Measurements from ENCODE around the gene RETREG2.
"Not testable (repeated sequence)": the region's sequence is repeated elsewhere in the genome, so short reads cannot be mapped to it uniquely, and the experiment has no call there.

RETREG2 gene

GRCh38 chr2:219198974-219199373 lies 20.9 kb downstream of the RETREG2 start:
- DNase-seq: no peak

- DNase-seq: no peak
Observed at GRCh38 chr2:219199470-219200211, 21.6 kb downstream of the RETREG2 start.

- not testable (repeated sequence) for DNase-seq
Observed at GRCh38 chr2:219200502-219201326, 22.6 kb downstream of the RETREG2 start.

- DNase-seq: not testable (repeated sequence)
Observed at GRCh38 chr2:219201331-219201730, 23.3 kb downstream of the RETREG2 start.

- no peak for DNase-seq
Observed at GRCh38 chr2:219204425-219205164, 26.5 kb downstream of the RETREG2 start.

- no peak for DNase-seq
Observed at GRCh38 chr2:219205165-219205538, 27.1 kb downstream of the RETREG2 start.

- DNase-seq: no peak
Observed at GRCh38 chr2:219205981-219206327, 27.9 kb downstream of the RETREG2 start.

GRCh38 chr2:219206328-219207133 lies 28.5 kb downstream of the RETREG2 start, which contains the start of gene ZFAND2B:
ZFAND2B (plus strand) TSS chr2:219206782; CDS start chr2:219206988, 206 bp downstream.
- peak; percentile 92 for DNase-seq

- DNase-seq: no peak
Observed at GRCh38 chr2:219207134-219207883, 29.2 kb downstream of the RETREG2 start.

GRCh38 chr2:219207884-219208740 lies 30.0 kb downstream of the RETREG2 start:
- DNase-seq: no peak

- no peak for DNase-seq
Observed at GRCh38 chr2:219209236-219210195, 31.4 kb downstream of the RETREG2 start.

- DNase-seq: no peak
Observed at GRCh38 chr2:219210196-219210885, 32.3 kb downstream of the RETREG2 start.

- DNase-seq: no peak
Observed at GRCh38 chr2:219210886-219211362, 32.8 kb downstream of the RETREG2 start.

GRCh38 chr2:219213026-219213415 lies 34.9 kb downstream of the RETREG2 start:
- DNase-seq: no peak

- no peak for DNase-seq
Observed at GRCh38 chr2:219213486-219214071, 35.5 kb downstream of the RETREG2 start.

GRCh38 chr2:219214141-219214540 lies 36.1 kb downstream of the RETREG2 start:
- DNase-seq: no peak

GRCh38 chr2:219214786-219215185 lies 36.7 kb downstream of the RETREG2 start:
- no peak for DNase-seq

GRCh38 chr2:219215871-219216534 lies 37.9 kb downstream of the RETREG2 start:
- no peak for DNase-seq
